ENCODE measurements around the gene HDLBP. TPM values are rescaled to one million over a fixed set of nuclear protein-coding genes. Genes with fewer than 3 reads are reported as not detected.
"Not testable (repeated sequence)": the region's sequence is repeated elsewhere in the genome, so short reads cannot be mapped to it uniquely, and the experiment has no call there.

HDLBP gene
- polyA plus RNA-seq, 3 donors: 50.4 to 73.1 (median 69.9) TPM

DNA sequence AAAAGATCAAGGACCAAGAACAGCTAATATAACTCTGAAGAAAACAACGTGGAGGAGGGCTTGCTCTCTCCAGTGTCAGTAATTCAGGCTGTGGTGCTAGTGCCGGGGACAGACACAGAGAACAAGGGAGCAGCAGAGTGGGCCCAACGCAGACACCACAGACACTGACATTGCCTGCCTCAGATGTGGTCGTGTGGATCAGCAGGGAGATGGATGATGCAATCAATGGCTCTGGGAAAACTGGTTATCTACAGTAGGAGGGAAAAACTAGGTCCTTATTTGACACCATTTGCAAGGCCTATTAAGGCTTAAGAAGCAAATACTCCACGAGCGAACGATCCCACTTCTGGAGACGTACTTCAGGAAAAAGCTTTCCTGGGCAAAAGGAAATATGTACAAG, 36.1 kb downstream of the HDLBP start:
- H3K27ac Mint-ChIP-seq: peak overlapping the region in 2 of 7 donors; percentile 14 to 83

DNA sequence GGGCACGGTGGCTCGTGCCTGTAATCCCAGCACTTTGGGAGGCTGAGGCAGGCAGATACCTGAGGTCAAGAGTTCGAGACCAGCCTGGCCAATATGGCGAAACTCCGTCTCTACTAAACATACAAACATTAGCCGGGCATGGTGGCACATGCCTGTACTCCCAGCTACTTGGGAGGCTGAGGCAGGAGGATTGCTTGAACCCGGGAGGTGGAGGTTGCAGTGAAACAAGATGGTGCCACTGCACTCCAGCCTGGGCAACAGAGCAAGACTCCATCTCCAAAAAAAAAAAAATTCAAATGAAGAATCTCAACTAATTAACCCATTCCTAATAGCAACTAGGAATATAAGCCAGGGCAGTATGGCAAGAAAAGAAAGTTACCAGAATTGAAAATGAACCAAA, 37.2 kb downstream of the HDLBP start:
- not testable (repeated sequence) for H3K27me3 Mint-ChIP-seq (ENCODE audit: low read depth in 3 of 3); H2AFZ ChIP-seq (ENCODE audit: insufficient read depth, low read depth, low read length, poor library complexity, severe bottlenecking); DNase-seq; H3K27me3 ChIP-seq (ENCODE audit: control insufficient read depth in 2 of 2, insufficient read depth in 2 of 2, low read length in 2 of 2); H3K4me3 Mint-ChIP-seq; H3K4me1 ChIP-seq (ENCODE audit: control insufficient read depth in 1 of 2, insufficient read depth in 2 of 2, low read length in 2 of 2); H3K27ac Mint-ChIP-seq; H3K36me3 Mint-ChIP-seq; H3K4me3 ChIP-seq (replicated peaks in 1 of 3; ENCODE audit: low read depth in 2 of 3, low read length in 3 of 3); H3K9me3 Mint-ChIP-seq; H3K9me3 ChIP-seq (replicated peaks in 1 of 2; ENCODE audit: control insufficient read depth in 1 of 2, insufficient read depth in 1 of 2, low read length in 2 of 2); H3K27ac ChIP-seq (ENCODE audit: low read depth in 1 of 2, low read length in 2 of 2); H3K9ac ChIP-seq (ENCODE audit: insufficient read depth, low read length, poor library complexity, severe bottlenecking); H3K4me2 ChIP-seq (replicated peaks; ENCODE audit: extremely low read depth, low read length, poor library complexity, severe bottlenecking)
- Histone ChIP-seq H4K20me1 (ENCODE audit: insufficient read depth, low read length) (peaks cover 90% of the 10 kb centered on the region), H3K79me2 (ENCODE audit: insufficient read depth, low read length) (peaks cover 95% of the 10 kb centered on the region), H3K36me3 (replicated peaks in 1 of 2; ENCODE audit: control insufficient read depth in 1 of 2, insufficient read depth in 2 of 2, low read length in 2 of 2) (peaks cover 0 to 15% of the 10 kb centered on the region in 2 donors)
- intact Hi-C loops (cut with micrococcal nuclease): loop anchor here in 1 of 2 donors (10.0 kb wide), 1 partner anchor 76 kb away; the partner anchor contains the start of gene FARP2
- peaks cover 20% of the 10 kb centered on the region for H3K4me1 Mint-ChIP-seq
- 100% methylated on average over 1 of the region's 7 CpGs for WGBS (ENCODE audit: insufficient coverage)

More for the DNA sequence above, 36.1 kb downstream of the HDLBP start:
- Histone ChIP-seq H3K9me3 (replicated peaks in 1 of 2; ENCODE audit: control insufficient read depth in 1 of 2, insufficient read depth in 1 of 2, low read length in 2 of 2) (no peaks in the 10 kb centered on the region), H3K36me3 (replicated peaks in 1 of 2; ENCODE audit: control insufficient read depth in 1 of 2, insufficient read depth in 2 of 2, low read length in 2 of 2) (peaks cover 0 to 15% of the 10 kb centered on the region in 2 donors), H3K9ac (ENCODE audit: insufficient read depth, low read length, poor library complexity, severe bottlenecking) (no peak overlapping the region), H3K4me2 (replicated peaks; ENCODE audit: extremely low read depth, low read length, poor library complexity, severe bottlenecking) (no peak overlapping the region), H3K27me3 (ENCODE audit: control insufficient read depth in 2 of 2, insufficient read depth in 2 of 2, low read length in 2 of 2) (no peaks in the 10 kb centered on the region), H2AFZ (ENCODE audit: insufficient read depth, low read depth, low read length, poor library complexity, severe bottlenecking) (no peak overlapping the region), H3K4me1 (ENCODE audit: control insufficient read depth in 1 of 2, insufficient read depth in 2 of 2, low read length in 2 of 2) (peaks cover 0 to under 1% of the 10 kb centered on the region in 2 donors), H3K27ac (ENCODE audit: low read depth in 1 of 2, low read length in 2 of 2) (peak overlapping the region in 1 of 2 donors; percentile 11), H3K79me2 (ENCODE audit: insufficient read depth, low read length) (peaks cover 96% of the 10 kb centered on the region), H3K4me3 (replicated peaks in 1 of 3; ENCODE audit: low read depth in 2 of 3, low read length in 3 of 3) (no peak overlapping the region), H4K20me1 (ENCODE audit: insufficient read depth, low read length) (peaks cover 90% of the 10 kb centered on the region)
- intact Hi-C loops (cut with micrococcal nuclease): loop anchor here in 1 of 2 donors (10.0 kb wide), 1 partner anchor 75 kb away; the partner anchor contains the start of gene FARP2
- TF ChIP-seq, protein P1, sequence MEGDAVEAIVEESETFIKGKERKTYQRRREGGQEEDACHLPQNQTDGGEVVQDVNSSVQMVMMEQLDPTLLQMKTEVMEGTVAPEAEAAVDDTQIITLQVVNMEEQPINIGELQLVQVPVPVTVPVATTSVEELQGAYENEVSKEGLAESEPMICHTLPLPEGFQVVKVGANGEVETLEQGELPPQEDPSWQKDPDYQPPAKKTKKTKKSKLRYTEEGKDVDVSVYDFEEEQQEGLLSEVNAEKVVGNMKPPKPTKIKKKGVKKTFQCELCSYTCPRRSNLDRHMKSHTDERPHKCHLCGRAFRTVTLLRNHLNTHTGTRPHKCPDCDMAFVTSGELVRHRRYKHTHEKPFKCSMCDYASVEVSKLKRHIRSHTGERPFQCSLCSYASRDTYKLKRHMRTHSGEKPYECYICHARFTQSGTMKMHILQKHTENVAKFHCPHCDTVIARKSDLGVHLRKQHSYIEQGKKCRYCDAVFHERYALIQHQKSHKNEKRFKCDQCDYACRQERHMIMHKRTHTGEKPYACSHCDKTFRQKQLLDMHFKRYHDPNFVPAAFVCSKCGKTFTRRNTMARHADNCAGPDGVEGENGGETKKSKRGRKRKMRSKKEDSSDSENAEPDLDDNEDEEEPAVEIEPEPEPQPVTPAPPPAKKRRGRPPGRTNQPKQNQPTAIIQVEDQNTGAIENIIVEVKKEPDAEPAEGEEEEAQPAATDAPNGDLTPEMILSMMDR (IDR thresholded peaks at IDR 0.05): no peak
- Mint-ChIP-seq H3K36me3 (peaks cover 12 to 13% of the 10 kb centered on the region in 2 donors), H3K9me3 (peaks cover 0 to 3% (median 0%) of the 10 kb centered on the region in 7 donors), H3K27me3 (ENCODE audit: low read depth in 3 of 3) (peaks cover 0 to 3% (median 0%) of the 10 kb centered on the region in 3 donors), H3K4me3 (no peak overlapping the region), H3K4me1 (peaks cover 9% of the 10 kb centered on the region)
- DNase-seq: no peak
- 50% methylated on average over 2 of the region's 8 CpGs for WGBS (ENCODE audit: insufficient coverage)
